WI38 (cell line): Measurements from ENCODE around the gene OGFR.
A peak's percentile ranks its signal among the peaks of the same experiment; 100 is the strongest.

Source experiments
- H3K4me3 ChIP-seq: 2 replicates; pipeline ENCODE4 v1.5.1; 2011; ENCODE audit warnings: low read depth, mild to moderate bottlenecking, control low read depth, low read length
- TF ChIP-seq, protein P1 (sequence below): IDR thresholded peaks from 2 replicates; pipeline ENCODE4 v1.5.1; 2012; ENCODE audit warnings: low read depth, mild to moderate bottlenecking, control low read depth, low read length

The OGFR gene

DNA sequence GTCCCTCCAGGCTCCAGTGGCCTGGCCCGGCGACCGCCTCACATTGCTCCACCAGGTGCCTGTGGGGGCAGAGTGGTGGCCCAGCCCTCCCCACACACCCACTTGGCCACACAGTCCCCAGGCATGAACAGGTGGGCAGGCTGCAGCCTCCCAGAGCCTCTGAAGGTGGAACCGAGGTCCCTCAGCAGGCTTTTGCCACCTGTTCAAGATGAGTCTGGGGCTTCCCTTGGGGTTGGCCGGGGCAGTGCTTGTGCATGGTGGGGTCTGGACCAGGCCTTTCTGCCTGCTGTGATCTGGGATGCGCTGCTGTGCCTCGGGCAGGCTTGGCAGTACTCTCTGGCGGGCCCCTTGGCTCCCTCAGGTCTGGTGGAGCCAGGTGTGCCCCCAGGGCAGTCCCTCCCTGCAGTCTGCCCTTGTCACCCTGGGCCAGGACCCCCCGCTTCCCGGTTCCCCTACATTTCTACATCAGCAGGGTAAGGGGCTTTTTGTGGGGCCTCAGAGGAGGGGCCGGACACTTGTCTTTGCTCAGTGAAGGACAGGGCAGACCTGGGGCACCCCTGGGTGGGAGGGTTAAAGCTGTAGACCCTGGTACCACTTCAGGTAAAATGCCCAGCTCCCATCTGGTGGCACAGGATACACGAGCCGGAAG is 9.5 kb downstream of the OGFR start:
- H3K4me3 ChIP-seq, result no peak overlapping the region
- TF ChIP-seq, protein P1, sequence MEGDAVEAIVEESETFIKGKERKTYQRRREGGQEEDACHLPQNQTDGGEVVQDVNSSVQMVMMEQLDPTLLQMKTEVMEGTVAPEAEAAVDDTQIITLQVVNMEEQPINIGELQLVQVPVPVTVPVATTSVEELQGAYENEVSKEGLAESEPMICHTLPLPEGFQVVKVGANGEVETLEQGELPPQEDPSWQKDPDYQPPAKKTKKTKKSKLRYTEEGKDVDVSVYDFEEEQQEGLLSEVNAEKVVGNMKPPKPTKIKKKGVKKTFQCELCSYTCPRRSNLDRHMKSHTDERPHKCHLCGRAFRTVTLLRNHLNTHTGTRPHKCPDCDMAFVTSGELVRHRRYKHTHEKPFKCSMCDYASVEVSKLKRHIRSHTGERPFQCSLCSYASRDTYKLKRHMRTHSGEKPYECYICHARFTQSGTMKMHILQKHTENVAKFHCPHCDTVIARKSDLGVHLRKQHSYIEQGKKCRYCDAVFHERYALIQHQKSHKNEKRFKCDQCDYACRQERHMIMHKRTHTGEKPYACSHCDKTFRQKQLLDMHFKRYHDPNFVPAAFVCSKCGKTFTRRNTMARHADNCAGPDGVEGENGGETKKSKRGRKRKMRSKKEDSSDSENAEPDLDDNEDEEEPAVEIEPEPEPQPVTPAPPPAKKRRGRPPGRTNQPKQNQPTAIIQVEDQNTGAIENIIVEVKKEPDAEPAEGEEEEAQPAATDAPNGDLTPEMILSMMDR, result no peak

DNA sequence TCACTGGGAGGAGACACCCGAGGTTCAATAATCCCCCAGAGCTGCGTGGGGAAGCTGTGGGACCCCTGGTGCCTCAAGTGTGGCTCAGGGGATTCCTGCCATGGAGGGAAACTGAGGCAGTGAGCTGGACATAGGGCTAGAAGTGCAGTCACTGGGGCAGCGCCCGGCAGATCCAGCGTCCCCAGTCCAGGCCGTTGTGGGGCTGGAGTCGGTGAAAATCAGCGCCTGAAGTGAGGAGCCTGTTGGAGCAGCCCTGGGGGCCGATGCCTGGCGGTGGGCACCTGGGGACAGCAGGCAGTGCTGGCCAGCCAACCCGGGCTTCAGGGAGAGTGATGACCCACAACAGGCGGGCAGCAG is 10.1 kb downstream of the OGFR start:
- TF ChIP-seq, protein P1, result no peak

DNA sequence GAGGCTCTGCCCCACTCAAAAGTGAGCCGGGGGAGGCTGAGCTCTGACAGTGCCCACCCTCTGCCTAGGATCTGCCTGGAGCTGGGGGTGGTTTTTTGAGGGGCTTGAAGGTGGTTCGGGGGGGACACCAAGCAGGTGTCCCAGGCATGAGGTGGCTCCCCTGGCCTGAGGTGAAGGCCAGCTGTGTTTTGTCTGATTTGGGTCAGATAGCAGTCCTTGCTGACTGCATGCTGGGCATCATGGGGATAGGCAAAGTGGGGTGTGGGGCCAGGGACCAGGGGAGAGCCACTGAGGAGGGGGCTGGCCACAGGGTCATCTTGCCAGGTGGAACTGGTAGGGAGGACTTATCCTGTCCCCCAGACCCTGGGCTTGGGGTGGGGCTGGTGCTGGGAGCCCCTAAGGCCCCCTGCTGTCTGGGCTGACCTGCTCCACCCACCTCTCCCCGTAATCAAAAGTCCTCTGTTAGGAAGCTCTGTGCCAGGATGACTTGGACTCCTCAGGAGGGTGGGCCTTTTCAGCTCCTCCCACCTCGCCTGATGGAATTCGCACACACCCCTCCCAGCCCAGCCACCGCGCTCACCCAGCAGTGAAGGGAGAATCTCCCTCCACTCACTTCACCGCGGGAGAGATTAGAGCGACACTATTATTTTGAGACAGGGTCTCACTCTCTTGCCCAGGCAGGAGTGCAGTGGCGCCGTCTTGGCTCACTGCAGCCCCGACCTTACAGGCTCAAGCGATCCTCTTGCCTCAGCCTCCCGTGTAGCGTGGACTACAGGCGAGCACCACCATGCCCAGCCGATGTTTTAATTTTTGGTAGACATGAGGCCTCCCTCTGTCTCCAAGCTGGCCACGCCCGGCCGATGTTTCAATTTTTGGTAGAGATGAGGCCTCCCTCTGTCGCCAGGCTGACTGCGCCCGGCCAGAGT is 10.7 kb downstream of the OGFR start:
- TF ChIP-seq, protein P1, result no peak
- H3K4me3 ChIP-seq, result no peak overlapping the region

More for the DNA sequence above, 10.1 kb downstream of the OGFR start:
- no peak overlapping the region for H3K4me3 ChIP-seq

DNA sequence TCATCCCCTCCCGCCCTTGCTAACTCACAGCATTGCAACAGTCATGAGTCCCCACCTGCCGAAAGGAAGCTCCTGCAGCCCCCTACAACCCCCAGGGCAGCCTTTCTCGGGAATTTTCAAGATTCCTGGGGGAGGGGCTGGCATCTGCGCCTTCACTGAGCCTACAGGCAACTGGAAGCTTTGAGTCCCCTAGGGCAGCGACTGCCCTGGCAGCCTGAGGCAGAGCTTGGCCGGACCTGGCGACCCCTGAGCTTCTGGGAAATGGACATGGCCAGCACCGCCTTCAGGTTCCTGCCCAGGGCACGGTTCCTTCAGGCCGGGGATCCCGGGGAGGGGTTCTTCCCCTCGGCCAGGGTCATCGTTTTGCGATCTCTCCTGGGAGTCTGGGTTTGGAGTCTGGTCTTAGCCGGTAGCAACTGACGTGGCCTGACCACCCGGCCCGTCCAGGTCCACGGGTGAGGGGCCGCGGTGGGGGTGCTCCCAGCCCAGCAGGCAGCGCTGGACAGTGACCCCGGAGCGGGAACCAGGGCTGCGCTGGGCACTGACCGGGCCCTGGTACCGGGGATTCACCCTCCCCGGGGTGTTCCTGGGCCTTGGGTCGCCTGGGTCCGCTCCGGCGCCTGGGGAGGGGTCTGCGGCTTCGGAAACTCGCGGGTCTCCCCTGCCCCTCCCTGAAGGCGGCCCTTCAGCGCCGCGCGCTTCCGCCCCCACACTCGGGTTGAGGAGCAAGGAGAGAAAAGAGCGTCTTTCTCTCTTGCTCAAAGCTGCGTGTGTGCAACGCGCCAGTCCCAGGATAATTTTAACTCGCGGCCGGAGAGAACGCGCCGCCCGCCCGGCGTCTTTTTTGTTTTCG is 11.6 kb downstream of the OGFR start:
- H3K4me3 ChIP-seq, result peak overlapping the region; percentile 5; the same call in 1 of the 2 replicates
- TF ChIP-seq, protein P1, result no peak

DNA sequence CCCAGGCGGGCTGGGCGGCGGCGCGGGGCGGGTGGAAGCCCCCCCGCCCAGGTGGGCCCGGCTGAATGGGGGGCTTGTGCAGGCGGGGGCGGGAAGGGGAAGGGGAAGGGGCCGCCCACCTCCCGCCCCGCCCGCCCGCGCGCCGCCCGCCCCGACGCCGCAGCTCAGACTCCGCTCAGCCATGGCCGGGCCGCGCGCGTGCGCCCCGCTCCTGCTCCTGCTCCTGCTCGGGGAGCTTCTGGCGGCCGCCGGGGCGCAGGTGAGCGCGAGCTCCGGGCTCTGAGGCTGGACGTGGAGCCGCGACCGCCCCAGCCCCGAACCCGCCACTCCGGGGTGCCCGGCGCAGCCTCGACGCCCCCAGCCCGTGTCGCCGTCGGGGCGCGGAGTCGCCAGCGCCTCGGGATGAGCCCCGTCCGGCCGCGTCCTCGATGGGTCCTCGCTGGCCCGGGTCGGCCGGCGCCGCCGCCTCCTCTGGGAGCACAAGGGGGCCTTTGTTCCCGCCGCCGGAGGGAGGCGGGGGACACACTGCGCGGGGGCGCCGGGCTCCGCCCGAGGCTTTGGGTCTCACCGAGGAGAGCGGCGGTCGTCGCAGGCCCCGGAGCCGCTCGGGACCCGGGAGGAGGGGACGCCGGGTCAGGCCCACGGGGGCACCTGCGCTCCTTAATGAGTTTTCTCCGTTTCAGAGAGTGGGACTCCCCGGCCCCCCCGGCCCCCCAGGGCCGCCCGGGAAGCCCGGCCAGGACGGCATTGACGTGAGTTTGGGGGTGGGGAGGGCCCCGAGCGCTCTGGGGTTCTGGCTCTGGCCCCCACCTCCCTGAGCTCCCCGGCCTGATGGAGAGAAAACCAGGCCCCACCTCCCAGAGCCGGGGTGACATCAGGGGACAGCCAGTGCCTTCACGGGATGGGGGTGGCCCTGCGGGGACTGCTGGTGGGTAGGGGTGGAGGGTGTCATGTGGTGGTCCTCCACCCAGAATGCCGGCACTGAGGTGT is 12.5 kb downstream of the OGFR start, which contains the start of gene COL9A3:
TSS of gene COL9A3 (plus strand) at position 167 of the 990 bp plus-strand sequence. CDS start at position 182, 15 bp downstream.
- TF ChIP-seq, protein P1, result no peak
- peak within 1 kb of the TSS; percentile 5; the same call in 1 of the 2 replicates for H3K4me3 ChIP-seq

DNA sequence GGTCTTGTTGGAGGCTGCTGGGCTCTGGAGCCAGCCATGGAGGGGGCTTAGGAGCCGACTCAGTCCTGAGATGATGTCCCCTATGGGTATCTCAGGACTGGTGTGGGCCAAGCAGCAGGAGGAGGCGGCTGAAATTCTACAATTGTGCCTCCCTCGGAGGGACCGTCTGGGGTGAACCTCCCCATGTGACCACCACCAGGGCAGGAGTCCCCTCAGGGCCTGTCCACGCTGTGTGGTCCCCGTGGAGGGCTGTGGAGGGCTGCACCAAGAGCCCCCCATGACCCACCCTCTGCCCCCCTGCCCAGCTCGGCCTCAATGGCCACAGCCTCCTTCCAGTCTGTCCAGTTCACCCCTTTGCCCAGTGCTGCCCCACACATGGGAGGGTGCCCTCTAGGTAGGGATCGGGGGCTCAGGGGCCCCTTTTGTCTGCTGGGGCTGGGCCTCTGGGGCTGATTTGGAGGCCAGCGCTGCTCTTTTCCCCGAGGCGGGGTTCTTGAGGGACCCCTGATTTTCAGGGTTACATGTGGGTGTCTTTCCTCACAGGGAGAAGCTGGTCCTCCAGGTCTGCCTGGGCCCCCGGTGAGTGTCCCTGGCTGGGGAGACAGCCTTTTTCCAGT is 13.4 kb downstream of the OGFR start:
- TF ChIP-seq, protein P1, result no peak
- no peak overlapping the region for H3K4me3 ChIP-seq
